A549 treated with ZK216348 at 1 μM for 4 hours (cell line): Measurements from ENCODE around the gene FKBP2. TPM values are rescaled to one million over a fixed set of nuclear protein-coding genes. Genes with fewer than 3 reads are reported as not detected.

Experiments used
- total RNA-seq: library from RNA; stranded (reverse); fragments of 200-300 nt; extraction: Qiagen RNA extraction; gene quantifications from 5 replicates; pipeline ENCODE4 v1.2.3, GENCODE V29; 2022; ENCODE audit warnings: low read depth

The FKBP2 gene
- 108 to 148 TPM (median 136 TPM) in 5 replicates for total RNA-seq

DNA sequence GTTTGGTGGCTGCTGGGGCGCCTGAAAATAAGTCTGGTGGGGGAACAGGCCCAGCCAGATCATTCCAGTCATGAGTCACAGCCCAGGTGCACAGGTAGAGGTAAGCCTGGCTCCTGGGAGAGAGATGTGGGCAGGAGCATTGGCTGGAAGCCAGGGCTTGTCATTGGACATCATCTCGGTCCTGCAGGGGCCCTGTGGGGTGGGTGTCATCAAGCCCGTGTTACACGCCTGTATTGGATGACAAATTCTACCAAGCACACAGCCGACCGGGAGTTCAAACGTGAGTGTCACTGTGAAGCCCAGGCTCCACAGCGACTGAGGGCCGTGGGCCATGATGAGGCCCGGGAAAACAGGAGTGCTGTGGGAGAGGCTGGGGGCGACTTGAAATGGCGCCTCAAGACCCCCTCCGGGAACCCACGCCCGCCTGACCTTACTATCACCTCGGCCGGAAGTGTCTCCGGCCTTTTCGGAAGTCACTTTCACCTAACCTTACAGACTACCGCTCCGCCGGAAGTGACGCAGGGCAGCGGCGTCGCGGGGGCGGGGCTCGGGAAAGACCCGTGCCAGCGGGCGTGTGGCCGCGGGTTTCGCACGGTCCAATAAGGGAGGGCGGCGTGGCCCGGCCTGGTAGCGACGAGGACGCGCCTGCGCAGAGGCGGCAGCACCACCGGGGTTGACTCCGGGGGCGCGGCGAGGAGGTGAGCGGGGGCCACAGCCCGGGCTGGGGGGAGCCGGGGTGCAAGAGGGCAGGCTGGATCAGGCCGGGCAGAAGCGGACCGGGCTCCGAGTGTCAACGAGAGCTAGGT is at the start of gene FKBP2:
FKBP2 (plus strand) TSS at position 661 of the 806 bp plus-strand sequence. CDS start 1,293 bp downstream, outside the sequence.

DNA sequence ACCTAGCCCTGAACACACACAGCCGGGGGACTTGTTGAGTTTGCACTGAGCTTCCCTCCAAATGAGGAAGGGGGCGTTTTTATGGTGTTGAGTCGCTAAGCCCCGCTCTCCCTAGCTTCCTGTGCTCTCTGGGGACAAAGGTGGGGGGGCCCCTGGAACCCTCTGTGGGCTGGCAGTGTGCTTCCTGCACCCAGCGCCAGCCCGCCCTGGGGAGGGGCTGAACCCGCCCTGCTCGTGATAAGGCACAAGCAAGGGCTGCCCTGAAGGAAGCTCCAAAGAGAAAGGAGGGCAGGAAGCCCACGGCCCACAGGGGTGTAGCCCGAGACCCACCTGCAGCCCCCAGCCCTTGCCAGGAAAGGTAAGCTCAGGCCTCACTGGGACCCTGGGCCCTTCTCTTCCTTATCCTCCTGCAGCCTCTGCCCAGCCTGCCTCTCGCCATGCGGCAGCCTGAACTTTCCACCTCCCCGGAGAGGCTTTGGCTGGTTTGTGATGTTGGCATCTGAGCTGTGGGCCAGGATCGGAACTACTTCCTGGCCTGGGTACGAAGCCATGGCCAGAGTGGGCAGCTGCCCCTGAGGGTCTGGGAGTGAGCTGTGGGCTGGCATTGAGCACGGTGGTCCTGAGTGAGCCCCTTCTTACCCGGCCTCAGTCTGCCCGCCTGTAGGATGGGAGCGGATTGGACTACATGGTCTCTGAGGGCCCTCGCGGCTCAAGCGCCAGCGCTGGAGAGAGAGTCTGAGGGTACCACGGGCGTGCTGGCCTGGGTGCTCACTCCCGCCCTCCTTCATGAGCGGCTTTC is 34.2 kb upstream of the FKBP2 start, which contains the start of gene FERMT3:
FERMT3 (plus strand) TSS at position 265 of the 799 bp plus-strand sequence. CDS start 644 bp downstream, outside the sequence.

DNA sequence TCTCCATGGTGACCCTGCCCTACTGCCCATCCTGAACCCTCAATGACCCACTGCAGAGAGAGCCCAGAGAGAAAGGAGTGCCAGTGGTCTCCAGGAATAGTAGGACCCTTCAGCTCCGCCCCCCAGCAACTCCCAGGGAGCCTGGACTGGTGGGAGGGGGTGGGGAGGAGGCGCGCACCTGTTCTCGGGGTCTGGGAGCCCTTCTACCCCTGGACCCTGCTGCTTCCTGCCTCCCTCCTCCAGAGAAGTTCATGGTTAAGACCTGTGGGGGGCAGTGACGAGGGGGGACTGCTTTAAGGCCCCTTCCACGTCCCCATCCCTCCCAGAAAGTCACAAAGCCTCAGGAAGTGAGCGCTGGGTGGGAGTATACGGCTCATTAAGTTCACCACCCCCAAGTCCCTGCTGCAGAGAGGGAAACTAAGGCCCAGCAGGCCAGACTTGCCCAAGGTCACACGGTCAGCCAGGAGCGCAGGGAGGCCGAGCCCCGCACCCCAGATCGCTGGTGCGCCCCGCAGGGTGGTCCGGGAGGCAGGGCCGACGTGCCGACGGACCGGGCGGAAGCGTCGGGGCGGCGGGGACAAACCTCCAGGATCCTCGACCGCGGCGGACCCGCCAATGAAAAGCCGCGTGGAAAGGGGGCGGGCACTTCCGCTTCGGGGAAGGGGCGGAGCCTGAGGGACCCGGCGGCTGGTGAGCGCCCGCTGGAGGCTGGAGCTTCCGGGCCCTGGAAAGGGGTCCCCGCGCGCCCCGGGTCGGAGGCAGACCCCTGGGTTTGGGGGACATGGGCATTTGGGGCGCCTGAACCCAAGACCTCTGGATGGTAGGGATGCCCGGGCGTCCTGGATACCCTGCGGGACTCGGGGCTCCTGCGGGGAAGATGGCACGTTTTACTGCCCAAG is 15.0 kb upstream of the FKBP2 start, which contains the start of the genes NUDT22 and TRPT1:
NUDT22 (plus strand) TSS at position 667 of the 899 bp plus-strand sequence. CDS start 379 bp downstream, outside the sequence.
TRPT1 (minus strand) TSS at position 579 of the 899 bp plus-strand sequence; CDS start at position 253, 326 bp downstream.

DNA sequence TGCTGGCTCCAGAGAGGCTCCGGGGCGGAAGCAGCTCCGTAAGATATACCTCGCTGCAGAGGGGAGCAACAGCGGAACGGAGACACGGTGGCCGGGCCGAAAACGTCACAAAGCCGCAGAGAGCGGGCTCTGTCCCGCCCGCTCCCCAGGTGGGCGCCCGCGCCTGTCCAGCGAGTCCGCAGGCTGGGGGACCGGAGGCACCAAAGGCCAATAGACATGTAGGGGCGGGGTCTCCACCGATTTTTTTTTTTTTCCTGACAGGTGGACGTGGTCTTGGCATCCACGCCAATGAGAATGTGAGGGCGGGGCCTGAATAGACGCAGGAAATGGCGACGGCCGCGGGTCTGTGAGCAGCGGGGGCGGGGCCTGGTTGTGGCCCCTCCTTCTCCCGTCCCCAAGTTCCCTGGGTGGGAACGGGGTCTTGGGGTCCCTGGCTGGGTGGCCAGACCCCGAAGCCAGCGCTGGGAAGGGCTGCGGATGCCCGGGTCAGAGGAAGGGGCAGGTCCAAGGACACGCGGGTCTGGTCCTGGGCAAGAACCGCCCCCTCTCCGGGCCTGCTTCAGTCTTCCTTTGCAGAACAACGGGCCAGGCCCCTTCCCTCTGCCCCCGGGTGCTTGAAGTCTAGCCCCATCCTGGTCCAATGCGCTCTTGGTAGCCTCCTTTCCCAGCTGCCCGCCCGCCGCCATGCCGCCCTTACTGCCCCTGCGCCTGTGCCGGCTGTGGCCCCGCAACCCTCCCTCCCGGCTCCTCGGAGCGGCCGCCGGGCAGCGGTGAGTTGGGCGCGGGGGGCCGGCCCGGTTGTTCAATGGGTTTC is 10.5 kb upstream of the FKBP2 start, which contains the start of gene DNAJC4:
DNAJC4 (plus strand) TSS at position 378 of the 814 bp plus-strand sequence; CDS start at position 685, 307 bp downstream.

DNA sequence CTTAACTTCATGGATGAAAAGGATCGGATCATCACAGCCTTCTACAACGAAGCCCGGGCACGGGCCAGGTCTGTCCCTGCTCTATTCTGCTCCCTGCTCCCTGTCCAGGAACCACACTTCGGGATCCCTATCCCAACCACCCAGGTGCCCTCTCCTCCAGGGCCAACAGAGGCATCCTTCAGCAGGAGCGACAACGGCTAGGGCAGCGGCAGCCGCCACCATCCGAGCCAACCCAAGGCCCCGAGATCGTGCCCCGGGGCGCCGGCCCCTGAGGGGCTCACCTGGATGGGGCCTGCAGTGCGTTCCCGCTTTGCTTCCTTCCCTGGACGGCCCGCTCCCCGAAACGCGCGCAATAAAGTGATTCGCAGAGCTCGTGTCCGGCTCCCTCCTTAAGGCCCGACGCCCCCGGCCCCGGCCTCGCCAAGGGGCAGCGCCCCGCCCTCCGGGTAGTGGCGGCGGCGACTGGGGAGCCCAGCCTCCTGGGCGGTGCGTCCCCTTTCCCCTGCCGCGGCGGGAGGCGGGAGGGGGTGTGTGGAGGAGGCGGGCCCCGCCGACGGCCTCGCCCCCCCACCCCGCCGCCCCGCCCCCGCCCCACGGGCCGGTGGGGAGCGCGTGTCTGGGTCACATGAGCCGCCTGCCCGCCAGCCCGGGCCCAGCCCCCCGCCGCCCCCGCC is 6.8 kb upstream of the FKBP2 start, which contains the start of gene VEGFB:
VEGFB (plus strand) TSS at position 672 of the 674 bp plus-strand sequence. CDS start 250 bp downstream, outside the sequence.

DNA sequence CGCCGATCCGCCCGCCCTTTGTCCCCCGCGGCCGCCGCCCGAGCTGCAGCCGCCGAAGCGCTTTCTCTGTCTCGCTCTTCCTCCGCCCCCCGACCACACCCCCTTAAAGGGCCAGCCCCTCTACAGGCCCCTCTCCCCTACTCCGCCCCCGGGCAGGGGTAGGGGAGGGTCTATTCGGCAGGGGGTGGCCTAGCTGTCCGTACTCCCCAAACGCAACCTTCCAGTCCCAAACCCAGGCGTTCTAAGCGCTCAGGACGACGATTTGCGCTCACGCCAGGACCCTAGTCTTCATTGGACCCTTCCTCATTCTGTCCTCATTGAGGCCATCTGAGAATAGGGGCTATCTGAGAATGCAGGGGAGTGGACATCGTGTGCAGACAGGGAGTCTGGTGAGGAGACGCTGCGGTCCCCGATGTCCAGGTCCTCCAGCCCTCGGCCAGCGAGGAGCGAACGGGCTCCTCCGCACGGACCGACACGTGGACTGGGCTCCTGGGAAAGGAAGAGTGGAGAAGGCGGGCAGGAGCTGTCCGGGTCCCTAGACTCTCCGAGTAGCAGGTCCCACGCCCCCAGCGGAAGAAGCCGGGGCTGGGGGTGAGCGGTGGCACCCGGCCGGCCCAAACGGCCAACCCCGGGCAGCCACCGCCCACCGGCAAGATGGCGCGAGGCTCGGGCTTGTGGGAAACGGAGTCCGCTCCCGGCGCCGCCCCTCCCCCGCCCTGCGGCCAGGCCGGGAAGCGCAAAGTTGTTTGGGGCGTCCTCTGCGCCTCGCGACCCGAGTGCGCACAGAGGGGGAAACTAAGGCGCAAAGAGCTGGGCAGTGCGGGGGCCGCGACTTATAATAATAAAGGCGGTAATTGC is 6.2 kb downstream of the FKBP2 start, which contains the start of gene PPP1R14B:
PPP1R14B (minus strand) TSS at position 73 of the 858 bp plus-strand sequence. CDS start 270 bp downstream, outside the sequence.

DNA sequence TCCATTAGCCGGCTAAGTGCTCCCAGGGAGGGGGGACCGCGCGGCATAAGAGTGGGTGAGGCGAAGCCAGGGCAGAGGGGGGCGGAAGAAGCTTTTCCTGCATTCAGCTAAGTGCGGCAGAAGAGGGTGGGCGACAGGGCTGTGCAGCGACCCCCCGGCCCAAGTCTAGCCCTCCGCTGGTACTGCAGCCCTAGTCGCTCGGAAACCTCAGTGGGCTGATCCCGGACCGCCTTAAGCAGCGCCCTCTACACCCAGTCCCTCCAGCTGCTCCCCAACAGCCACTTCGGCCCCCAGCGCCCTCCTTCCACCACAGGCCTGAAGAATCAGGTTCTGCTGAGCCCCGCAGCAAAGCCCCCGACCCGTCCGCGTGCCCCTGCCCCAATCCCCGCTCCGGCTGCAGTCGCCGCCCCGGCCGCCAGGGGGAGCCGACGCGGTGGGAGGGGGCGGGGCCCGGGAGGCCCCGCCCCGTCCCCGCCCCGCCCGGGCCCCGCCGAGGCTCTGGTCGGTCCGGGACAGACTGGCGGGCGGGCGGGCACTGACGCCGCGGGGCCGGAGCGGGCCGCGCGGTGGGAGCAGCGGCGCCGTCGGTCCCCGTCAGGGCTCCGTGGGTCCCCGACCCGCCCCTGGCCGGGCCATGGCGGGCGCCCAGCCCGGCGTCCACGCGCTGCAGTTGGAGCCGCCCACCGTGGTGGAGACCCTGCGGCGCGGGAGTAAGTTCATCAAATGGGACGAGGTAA is 10.3 kb downstream of the FKBP2 start, which contains the start of gene PLCB3:
PLCB3 (plus strand) TSS at position 515 of the 737 bp plus-strand sequence; CDS start at position 635, 120 bp downstream.

DNA sequence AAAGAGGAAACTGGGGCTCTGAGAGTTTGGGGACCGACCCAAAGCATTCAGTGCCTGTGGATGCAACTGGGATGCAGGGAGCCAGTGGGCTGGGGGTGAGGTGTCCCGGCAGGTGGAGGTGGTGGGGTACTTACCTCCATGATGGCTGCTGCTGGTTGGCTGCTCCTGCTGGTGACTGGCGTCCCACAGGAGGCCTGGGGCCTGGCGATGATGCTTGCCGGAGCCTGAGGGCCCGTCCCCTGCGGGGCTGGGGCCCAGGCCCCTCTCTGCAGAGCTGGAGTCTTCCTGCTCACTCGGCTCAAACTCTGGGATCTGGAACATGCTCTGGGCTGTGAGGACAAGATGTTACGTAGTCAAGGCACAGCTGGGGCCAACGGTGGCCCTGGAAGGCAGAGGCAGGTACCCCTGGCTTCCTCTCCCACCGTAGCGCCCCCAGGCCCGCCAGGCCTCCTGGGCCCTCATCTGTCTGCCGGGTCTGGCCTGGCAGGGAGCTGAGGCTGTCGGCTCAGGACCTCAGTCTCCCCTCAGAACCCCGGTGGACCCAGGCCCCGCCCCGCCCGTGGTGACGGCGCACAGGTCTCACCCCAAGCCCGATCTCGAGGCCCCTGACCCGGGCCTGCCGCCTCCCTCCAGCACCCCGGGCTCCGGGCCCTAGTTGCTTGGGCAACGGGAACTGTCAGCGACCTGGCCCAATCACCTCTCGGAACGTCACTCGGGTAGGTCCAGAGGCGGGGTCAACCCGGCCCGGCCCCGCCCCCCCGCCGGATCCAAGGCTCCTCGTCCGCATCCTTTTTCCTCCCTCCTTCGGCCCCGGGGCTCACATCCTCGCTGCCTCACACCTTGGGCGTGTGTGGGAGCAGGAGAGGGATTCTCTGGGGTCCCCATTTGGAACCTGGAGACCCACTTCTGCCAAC is 43.4 kb downstream of the FKBP2 start, which contains the start of gene BAD:
BAD (minus strand) TSS at position 618 of the 914 bp plus-strand sequence; CDS start at position 321, 297 bp downstream.

DNA sequence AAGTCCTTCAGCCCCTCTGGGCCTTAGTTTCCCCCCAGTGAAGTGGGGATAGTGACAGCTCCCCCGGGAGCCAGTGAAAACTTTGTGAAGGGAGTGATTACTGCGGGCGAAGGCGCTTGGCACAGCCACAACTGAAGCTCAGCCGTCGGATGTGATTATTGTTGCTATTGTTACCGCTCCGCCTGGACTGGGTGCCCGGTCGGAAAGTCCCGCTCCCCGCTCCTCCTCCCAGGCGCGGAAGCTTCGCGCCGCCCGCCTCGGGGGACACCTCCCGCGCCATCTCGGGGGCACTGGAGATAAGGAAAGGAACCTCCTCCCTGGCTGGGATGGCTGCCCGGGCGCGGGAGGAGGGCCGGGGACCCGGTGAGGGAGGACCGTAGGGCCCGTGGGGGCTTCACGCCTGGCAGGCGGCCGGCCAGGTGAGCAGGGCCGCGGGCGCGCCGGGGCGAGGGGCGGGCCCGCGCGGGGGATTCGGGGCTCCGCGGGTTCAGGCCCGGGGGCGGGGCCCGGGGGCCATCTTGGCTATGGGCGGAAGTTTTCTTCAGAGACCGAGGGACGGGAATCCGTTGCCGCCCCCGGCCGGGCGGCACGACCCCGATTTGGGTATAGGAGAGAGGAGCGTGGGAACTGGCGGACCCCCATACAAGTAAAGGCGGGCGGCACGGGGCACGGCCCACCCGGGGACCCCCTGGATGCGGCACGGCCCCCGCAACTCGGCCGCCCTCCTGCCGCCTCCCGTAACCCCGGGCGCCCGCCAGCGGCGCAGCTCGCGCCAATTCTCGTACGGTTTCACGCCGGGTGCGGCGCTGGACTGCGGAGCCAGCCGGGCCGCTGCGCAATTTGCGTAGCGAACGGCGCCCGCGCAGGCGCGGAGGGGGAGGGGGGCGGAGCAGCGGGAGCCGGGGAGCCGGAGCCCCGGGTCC is 44.3 kb downstream of the FKBP2 start, which contains the start of gene GPR137:
GPR137 (plus strand) TSS at position 887 of the 923 bp plus-strand sequence. CDS start 677 bp downstream, outside the sequence.

DNA sequence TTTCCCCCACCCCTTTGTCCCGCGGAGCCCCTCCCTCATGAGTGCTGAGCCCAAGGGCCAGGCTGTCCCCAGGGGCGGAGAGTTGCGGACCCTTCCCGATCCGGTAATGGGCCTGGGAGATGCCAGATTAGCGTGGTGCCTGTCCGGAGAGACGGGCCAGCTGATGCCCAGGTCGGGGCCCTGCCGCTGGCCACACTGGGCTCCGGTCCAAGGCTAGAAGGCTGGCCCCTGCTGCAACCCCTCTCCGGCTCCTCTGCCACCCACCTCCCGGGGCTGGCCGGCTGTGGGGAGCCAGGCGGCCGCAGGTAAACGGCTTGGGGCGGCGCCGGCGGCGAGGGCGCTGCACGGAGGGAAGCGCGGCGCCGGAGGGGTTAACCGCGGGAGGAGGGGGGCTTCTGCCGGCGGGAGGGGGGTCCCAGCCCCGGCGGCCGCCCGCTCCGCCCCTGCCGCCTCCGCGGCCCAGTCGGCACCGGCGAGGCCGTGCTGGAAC is 50.4 kb downstream of the FKBP2 start, which contains the start of gene KCNK4:
KCNK4 (plus strand) TSS at position 41 of the 490 bp plus-strand sequence. CDS start 1,717 bp downstream, outside the sequence.

Other genes with a start within 250 kb of the FKBP2 start
- gene FLRT1, start 205.2 kb upstream of the FKBP2 start, total RNA-seq: 0.06 TPM in 1 of 5 replicates, not detected in the others
- 9.5 to 14.4 TPM (median 13.0 TPM) in 5 replicates for gene MACROD1, start 75.0 kb upstream of the FKBP2 start, total RNA-seq
- gene STIP1, start 54.9 kb upstream of the FKBP2 start, total RNA-seq: 249 to 284 TPM (median 272 TPM) in 5 replicates
- 0.53 to 2.7 TPM (median 1.2 TPM) in 5 replicates for gene FERMT3, start 34.4 kb upstream of the FKBP2 start, total RNA-seq
- 18.0 to 27.2 TPM (median 23.8 TPM) in 5 replicates for gene TRPT1, start 14.9 kb upstream of the FKBP2 start, total RNA-seq
- gene NUDT22, start 14.8 kb upstream of the FKBP2 start, total RNA-seq: 20.7 to 41.6 TPM (median 34.8 TPM) in 5 replicates
- gene DNAJC4, start 10.5 kb upstream of the FKBP2 start, total RNA-seq: 12.1 to 26.8 TPM (median 22.3 TPM) in 5 replicates
- 40.1 to 48.1 TPM (median 46.3 TPM) in 5 replicates for gene VEGFB, start 6.5 kb upstream of the FKBP2 start, total RNA-seq
- 246 to 415 TPM (median 401 TPM) in 5 replicates for gene PPP1R14B, start 5.8 kb downstream of the FKBP2 start, total RNA-seq
- gene PLCB3, start 10.4 kb downstream of the FKBP2 start, total RNA-seq: 13.3 to 27.3 TPM (median 21.8 TPM) in 5 replicates
- gene BAD, start 43.6 kb downstream of the FKBP2 start, total RNA-seq: 62.2 to 102 TPM (median 89.6 TPM) in 5 replicates
- 22.6 to 54.3 TPM (median 48.3 TPM) in 5 replicates for gene GPR137, start 44.8 kb downstream of the FKBP2 start, total RNA-seq
- gene KCNK4, start 50.2 kb downstream of the FKBP2 start, total RNA-seq: 0.12 to 0.21 TPM (median 0.20 TPM) in 3 of 5 replicates, not detected in the others
- gene CATSPERZ, start 59.3 kb downstream of the FKBP2 start, total RNA-seq: 1.7 to 2.4 TPM (median 2.3 TPM) in 5 replicates
- 33.2 to 63.8 TPM (median 61.7 TPM) in 5 replicates for gene ESRRA, start 64.4 kb downstream of the FKBP2 start, total RNA-seq
- gene TRMT112, start 76.5 kb downstream of the FKBP2 start, total RNA-seq: 382 to 473 TPM (median 414 TPM) in 5 replicates
- 321 to 507 TPM (median 466 TPM) in 5 replicates for gene PRDX5, start 77.0 kb downstream of the FKBP2 start, total RNA-seq
- gene CCDC88B, start 99.1 kb downstream of the FKBP2 start, total RNA-seq: 9.6 to 15.0 TPM (median 10.9 TPM) in 5 replicates
- gene RPS6KA4, start 118.1 kb downstream of the FKBP2 start, total RNA-seq: 41.2 to 70.0 TPM (median 65.4 TPM) in 5 replicates